ENCODE results near the gene LAMC2.
A peak's percentile ranks its signal among the peaks of the same experiment; 100 is the strongest.

Gene LAMC2

GRCh38 chr1:183173828-183174227 is 12.2 kb upstream of the LAMC2 start:
- DNase-seq (ENCODE audit: low spot score) = no peak

DNA sequence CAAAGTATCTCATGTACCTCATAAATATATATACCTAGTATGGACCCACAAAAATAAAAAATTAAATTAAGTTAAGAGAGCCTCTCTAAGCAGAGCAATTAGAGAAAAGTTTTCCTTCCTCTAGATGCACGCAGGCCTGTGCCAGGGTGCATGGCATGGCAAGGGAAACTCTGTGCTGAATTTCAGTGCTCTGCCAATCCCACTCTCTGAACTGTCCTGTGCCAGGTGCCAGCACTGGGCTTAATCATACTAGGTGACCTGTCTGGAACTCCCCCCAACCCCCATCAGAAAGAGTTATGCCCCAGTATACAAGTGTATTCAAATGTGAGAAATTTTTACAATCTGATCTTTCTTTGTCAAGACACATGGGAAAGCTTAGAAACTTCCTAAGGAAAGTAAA is 10.4 kb upstream of the LAMC2 start:
- DNase-seq (ENCODE audit: low spot score) = no peak

GRCh38 chr1:183178545-183178944 is 7.5 kb upstream of the LAMC2 start:
- no peak for DNase-seq (ENCODE audit: low spot score)

DNA sequence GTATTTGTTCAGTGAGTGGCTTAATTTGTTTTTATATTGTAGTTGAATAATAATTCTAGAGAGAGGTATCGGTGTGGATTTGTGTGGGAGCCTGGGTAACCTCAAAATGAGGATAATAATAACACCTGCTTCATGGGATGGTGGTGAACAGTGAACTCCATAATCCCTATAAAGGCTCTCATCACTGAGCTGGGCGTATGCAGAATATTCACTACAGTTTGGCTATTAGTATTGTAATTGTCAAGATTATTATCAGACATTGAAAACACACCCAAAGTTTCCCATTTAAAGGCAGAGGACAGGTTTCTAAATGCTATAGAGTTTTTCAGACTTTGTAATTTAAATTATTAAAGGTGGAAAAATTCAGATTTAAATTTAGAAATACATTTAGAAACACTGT is 7.0 kb upstream of the LAMC2 start:
- DNase-seq (ENCODE audit: low spot score) = no peak

GRCh38 chr1:183180218-183180617 is 5.8 kb upstream of the LAMC2 start:
- no peak for DNase-seq (ENCODE audit: low spot score)

GRCh38 chr1:183180634-183181056 is 5.4 kb upstream of the LAMC2 start:
- no peak for DNase-seq (ENCODE audit: low spot score)

DNA sequence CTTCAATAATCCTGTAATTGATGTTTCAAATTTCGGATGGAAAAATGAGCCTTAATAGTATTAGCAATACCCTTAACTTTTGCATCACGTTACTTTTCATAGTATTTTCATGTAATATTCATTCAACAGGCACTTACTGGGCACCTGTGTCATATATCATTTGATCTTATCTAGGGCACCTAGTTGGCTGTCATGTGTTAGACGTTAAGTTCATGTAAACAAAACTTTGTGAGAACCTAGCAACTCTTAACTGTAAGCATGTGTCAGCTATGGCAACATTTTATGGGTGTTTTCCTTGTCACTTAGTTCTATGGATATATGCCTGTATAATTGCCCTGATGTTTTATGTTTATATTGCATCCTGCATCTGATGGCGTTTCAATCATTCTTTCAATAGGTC is 777 bp downstream of the LAMC2 start:
- DNase-seq (ENCODE audit: low spot score) = no peak

DNA sequence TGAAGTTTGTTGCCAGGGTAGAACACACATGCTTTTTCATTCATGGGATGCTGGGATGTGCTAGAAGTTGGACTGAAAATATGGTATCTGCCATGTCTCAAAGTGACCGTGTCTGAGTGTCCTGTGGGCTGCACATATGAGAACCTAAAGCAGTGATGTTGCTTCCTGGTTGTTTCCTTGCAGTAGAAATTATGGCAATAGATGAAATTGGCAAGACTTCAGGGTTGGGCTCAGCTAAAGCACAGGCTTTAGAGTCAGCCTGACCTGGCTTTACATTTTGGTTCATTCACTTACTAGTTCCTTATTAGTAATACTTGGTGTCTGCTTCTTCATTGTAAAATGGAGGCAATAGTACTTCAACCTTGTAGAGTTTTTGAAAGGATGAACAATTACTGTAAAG is 2.2 kb downstream of the LAMC2 start:
- no peak for DNase-seq (ENCODE audit: low spot score)

- no peak for DNase-seq (ENCODE audit: low spot score)
Measured at GRCh38 chr1:183191833-183192232, 5.8 kb downstream of the LAMC2 start.

DNA sequence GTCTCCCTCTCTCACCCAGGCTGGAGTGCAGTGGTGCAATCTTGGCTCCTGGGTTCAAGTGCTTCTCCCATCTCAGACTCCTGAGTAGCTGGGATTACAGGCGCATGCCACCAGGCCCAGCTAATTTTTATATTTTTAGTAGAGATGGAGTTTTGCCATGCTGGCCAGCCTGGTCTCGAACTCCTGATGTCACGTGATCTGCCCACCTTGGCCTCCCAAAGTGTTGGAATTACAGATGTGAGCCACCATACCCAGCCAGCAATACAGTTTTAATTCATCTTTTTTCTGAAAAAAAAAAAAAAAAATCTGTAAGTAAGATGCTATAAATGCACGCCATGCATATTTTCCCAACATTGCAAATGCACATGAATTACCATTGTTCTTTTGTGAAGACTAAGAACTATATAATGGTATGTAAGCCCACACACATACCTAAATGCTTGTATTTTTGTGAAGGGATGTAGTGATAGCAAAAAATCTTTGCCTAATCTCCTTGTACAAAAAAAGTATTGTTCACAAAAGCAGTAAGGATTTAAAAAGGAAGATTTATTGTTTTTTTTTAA is 8.0 kb downstream of the LAMC2 start:
- DNase-seq (ENCODE audit: low spot score) = no peak

DNA sequence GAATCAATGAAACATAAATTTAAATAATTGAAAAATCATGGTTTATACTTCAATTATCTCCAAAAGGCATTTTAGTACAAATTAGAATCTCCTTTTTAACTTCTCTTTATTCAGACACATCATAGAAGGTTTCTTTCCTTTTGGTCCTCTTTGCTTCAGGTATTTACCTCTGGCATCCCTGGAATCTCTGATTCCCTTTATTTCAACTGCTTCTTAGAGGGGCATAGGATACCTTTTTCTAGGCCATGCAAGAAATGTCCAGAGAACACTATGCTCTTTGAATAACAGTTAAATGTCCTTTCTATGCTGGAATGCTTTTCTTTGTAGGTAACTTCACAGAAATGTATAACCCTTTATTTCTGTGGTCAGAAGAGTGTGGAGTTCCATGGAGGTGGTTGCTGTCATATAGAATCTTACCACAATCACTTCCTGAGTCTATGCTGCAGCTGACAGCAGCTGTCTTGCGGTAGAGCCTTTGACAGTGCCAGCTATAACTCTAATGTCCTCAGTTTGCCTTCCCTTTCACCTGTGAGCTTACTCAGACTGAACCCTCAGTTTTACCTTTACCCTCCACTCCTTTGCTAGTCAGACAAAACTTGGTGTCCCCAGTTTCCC is 8.6 kb downstream of the LAMC2 start:
- DNase-seq (ENCODE audit: low spot score) = peak; percentile 5

DNA sequence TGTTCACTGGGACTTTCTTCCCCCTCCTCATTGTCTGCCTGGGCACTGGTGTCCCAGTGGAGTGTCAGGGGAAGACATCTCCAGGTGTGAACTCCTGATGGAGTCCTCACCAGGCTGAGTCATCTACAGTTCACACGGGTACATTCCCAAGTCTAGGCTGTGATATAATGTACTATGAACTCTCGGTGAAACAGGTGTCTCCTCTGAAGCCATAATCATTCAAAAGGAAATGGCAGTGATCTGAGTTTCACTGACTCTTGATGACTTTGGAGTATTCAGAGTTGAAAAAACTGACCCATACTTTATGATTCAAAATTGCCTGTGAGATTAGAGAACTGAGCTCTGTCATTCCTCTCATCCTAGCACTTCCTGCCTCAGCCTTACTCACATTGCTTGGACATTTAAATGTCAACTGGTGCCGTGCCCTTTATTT is 9.1 kb downstream of the LAMC2 start:
- DNase-seq (ENCODE audit: low spot score) = no peak

DNA sequence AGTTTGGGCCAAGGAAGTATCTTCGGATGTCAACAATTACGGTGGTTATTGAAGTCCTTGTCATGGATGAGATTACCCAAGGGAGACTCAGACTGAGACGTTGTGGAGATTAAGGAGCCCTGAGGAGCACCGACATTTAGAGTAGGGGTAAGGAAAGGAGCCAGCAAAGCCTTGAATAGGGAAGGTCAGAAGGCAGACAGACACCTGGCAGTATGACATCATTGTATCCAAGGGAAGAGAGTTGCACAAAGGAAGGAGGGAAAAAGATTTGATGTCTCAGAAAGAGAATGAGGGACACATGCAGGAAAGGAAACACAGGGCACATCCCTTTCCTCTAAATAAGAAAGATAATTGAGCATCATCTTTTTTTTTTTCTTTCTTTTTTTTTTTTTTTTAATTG is 11.7 kb downstream of the LAMC2 start:
- DNase-seq (ENCODE audit: low spot score) = no peak

- DNase-seq (ENCODE audit: low spot score) = no peak
Measured at GRCh38 chr1:183198463-183198862, 12.4 kb downstream of the LAMC2 start.

- no peak for DNase-seq (ENCODE audit: low spot score)
Measured at GRCh38 chr1:183199304-183199703, 13.2 kb downstream of the LAMC2 start.

GRCh38 chr1:183200451-183200850 is 14.4 kb downstream of the LAMC2 start:
- DNase-seq (ENCODE audit: low spot score) = no peak

GRCh38 chr1:183203094-183203493 is 17.0 kb downstream of the LAMC2 start:
- no peak for DNase-seq (ENCODE audit: low spot score)

DNA sequence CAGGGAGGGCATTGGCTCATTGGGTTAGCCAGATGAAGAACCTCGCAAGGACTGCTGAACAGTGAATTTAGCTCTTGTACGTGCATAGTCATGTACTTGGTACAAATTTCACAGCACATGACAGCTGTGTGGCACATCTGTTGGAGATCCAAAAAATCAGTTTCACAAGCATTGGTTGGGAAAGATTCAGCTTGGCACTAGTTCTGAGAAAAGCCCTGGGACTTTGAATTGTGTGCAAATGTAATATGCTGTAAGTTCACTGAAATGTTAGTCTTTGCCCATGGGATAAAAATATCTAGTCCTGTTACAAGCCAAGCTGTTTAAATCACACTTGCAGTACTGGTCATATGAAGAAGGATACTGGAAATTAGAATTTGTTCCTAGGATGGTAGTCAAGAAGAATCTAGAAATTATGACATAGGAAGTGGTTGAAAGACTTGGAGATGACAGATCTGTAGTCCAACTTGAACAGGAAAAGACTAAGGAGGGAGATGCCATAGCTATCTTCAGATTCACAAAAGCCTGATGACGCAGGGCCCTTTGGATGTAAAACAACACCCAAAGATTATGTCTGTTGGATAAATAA is 19.2 kb downstream of the LAMC2 start:
- DNase-seq (ENCODE audit: low spot score) = no peak

- DNase-seq (ENCODE audit: low spot score) = no peak
Measured at GRCh38 chr1:183206538-183207122, 20.6 kb downstream of the LAMC2 start.

DNA sequence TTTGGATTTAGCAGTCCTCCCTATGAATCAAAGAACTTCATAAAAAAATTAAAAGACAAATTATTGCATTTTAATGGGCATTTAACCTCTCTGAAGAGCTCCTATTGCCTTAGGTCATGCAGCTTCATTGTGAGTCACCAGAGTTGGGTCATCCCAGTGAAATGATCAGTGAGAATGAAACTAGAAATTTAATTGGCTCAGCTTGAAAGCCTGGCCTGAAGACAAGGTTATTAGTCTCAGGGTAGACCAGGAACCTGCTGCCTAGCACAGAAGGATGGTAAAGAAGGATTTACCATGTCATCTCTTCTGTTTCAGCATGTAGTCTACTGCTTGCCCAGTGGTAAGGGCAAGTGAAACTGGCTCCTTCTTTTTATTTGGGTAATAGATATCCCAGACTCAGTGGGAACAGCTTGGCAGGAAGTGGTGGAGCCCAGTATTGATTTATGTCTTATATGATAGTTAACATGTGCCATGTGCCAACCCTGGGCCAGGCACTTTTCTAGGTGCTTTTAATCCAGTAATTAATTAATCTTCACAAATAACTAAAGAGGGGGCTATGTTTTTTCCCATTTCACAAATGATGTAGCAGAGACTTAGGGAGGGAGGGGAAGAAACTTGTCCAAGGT is 23.6 kb downstream of the LAMC2 start:
- no peak for DNase-seq (ENCODE audit: low spot score)

- DNase-seq (ENCODE audit: low spot score) = no peak
Measured at GRCh38 chr1:183210681-183211080, 24.6 kb downstream of the LAMC2 start.

DNA sequence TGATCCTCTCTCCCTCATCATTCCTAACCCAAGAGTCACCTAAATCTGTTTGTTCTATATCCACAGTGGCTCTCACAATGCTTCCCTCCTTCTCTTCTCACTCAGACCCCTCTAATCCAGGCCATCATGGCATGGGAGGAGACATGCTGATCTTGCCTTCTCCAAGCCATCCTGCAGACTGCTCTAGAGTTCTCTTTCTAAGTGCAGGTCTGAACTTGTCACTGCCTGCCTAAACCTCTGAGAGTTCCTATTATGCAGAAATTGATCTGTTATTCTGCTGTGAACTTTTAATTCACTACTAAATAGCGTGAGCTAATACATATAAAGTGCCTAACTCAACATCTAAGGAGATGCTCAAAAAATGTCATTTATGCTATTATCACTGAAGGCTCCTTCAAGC is 26.8 kb downstream of the LAMC2 start:
- no peak for DNase-seq (ENCODE audit: low spot score)

All from CD4-positive, alpha-beta T cell treated with Interleukin-15 for 4 hours (primary cell).